ENCODE results near the gene RAI1. TPM values are rescaled to one million over a fixed set of nuclear protein-coding genes. Genes with fewer than 3 reads are reported as not detected.
A peak's percentile ranks its signal among the peaks of the same experiment; 100 is the strongest.

Gene RAI1
- total RNA-seq, 2 donors from 2014 or later = 25.6 to 36.5 TPM

DNA sequence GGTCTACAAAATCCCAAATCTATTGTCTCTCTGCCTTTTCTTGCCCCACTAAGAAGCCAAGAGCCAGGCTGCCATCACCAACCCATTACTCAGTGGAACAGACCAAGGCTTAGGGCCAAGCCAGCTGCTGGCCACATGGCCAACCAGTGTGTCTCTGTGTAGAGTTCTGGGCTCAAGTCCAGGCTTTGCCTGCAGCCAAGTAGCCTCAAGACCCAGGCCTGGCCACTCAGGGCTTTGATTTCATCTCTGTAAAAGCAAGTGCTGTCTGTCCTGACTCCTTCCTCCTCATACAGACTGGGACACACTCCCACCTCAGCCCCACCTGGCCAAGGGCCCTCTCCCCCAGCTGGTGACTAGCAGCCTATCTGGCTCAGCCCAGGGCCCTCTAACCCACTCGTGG, 140.9 kb downstream of the RAI1 start:
- intact Hi-C loops (cut with DNase I) = no loop called here
- DNase-seq (ENCODE audit: low spot score) = peak; percentile 91

DNA sequence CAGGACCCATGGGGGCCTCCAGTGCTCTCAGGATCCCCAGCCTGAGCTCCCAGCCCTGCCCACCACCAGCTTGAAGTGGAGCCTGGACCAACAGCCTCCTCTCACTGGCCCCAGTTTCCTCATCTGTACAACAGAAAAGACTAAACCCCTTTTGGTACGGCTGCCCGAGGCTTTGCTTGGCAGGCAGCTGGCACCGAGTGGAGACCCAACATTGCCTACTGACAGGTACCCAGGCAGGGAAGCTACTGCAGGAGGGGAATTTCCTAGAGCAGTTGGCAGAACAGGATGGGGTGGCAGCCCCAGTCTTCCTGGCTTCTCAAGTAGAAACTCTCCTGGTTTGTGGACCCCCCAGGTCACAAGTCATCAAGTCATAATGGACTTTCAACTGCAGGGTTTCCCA, 141.4 kb downstream of the RAI1 start:
- intact Hi-C loops (cut with DNase I) = no loop called here
- no peak for DNase-seq (ENCODE audit: low spot score)

DNA sequence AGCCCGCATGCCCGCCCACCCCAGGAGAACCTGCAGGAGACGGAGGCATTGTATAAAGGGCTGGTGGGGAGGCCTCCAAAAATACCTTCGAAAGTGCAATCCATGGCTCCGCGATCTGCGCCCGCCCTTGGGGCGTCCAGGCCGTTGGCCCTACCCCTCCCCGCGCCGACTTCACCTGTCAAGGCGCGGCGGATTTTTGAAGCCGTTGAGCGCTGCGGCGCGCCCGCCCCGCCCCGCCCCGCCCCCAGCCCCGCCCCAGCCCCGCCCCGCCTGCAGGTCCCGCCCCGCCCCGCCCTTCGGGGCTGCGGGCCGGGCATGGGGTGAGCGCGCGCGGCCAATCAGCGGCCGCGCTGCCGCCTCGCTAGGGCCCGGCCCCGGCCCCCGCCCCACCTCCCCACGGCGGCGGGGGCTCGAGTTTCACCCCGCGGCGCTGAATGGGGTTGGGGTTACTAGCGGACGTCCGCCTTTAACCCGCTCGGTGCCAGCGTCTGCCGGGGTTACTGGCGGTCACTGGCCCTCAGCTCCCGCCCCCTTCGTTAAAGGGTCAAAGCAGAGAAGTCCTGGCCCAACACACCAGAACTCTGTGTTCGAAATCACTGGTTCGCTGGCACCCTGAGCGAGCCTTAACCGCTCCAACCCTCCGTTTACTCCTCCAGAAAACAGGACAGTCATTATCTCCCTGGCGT, 142.3 kb downstream of the RAI1 start:
- intact Hi-C loops (cut with DNase I) = no loop called here
- DNase-seq (ENCODE audit: low spot score) = peak; percentile 94

DNA sequence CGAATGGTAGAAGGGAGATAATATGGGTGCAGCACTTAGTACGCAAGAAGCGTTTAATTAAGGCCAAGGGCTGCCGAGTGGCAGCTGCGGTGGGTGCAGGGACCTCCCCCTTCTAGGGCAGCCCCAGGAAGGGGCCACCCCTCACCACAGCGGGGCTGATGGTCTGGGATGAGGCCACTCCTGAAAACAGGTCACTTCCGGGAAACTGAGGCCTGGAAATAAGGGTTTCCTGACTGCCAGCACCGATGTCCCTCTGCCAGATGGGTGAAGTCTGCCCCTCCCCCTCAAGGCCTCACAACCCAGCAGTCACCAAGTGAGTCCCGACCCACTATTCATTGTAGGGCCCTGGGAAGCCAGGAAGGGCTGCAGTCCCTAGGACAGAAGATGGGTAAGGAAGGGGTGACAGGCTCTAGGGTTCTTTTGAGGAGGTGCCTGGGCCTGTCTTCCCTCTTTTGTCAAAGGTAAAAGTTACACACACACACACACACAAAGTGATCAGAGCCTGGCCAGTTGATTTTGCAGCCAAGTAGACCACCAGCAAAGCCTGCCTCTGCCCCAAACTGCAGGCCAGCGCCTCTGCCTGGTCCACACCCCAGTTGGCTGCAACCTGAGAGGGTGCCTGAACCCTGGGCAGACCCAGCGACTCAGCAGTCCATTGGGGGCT, 143.0 kb downstream of the RAI1 start:
- intact Hi-C loops (cut with DNase I) = no loop called here
- no peak for DNase-seq (ENCODE audit: low spot score)

DNA sequence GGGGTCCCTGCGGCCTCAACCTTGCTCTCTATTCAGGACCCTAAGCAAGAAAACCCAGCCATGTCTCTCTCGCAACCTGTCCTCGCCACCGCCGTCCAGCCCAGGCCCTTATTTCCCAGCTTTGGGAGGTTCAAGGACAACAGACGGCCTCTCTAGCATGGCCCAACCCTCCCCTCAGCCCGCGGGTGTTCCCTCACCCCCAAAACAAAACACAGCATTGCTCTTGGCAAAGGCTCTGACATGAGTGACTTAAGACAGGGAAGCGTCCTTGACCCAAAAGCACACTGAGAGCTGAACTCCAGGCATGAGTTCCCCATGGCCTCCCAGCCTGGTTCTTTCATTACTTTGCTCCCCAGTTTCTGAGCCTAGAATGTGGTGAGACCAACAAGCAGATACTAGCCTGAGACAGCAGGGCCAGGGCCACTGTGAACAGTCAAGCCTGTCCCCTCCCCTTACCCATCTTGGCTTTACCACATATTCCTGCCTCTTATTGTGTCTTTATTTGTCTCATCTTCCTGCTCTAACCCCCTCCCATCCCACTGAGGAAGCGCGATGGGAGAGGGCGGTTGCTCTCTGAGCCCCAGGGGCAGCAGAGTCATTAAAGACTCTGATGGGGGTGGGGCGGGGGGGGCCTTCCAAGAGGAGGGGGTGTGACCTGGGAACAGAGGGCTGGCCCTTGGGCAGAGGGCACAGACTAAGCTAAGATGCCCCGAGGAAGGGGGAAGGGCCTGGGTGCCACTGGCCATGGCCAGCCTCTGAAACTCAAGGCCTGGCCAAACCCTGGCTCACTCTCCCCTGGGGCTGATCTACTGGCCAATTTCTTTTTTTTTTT, 143.7 kb downstream of the RAI1 start:
- DNase-seq (ENCODE audit: low spot score) = no peak

DNA sequence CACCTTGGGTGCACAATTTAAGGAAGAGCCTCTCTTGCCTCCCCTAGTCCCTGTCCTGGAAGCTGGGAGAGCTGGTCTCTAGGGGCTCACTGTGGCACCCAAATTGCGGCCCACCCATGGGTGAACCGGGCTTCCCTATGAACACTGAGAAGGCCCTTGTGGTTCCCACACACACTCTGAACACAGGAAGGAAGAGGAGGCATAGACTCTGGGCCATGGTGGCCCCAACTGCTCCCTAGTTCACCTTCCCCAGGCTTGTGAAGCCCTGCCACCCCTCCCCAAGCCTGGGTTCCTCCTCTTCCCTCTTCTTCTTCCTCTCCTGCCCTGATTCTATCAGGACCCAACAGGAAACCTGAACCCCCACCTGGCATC, 145.1 kb downstream of the RAI1 start:
- no peak for DNase-seq (ENCODE audit: low spot score)
- intact Hi-C loops (cut with DNase I) = no loop called here

More for the DNA sequence above, 143.7 kb downstream of the RAI1 start:
- intact Hi-C loops (cut with DNase I) = no loop called here

DNA sequence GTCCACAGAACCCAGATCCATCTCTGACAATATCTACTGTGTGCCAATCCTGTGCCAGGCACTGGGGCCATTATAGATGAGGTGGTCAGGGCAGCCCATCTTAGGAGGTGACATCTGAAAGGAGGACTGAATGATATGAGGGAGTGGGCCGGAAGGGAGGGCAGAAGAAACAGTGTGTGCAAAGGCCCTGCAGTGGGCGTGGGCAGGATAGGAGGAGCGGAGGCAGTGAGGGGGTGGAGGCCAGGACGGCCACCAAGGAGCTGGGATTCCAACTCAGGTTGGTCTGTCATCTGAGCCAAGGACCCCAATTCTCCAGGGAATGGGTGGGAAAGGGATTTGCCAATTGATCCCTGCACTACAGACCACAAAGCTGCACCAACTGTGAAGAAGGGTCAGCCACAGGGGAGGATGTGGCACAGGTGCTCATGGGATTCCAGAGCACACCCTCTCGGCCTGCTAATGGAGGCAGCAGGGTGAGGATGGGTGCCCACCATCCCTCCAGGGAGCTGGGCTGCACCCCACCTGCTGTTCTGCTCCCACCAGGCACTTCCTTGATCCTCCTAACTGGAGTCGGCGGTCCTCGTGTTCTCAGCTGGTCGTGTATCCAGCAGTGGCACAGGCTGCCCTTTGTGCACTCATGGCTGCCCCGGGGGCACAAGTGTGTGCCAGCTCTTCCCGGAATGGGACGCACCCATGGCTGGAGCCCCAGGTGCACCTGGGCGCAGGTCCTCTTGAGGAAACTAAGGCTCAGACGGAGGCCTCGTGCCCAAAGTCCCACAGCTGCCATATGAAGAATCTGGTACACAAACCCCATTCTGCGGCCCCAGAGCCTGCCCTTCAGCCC, 145.9 kb downstream of the RAI1 start:
- DNase-seq (ENCODE audit: low spot score) = no peak
- intact Hi-C loops (cut with DNase I) = no loop called here

DNA sequence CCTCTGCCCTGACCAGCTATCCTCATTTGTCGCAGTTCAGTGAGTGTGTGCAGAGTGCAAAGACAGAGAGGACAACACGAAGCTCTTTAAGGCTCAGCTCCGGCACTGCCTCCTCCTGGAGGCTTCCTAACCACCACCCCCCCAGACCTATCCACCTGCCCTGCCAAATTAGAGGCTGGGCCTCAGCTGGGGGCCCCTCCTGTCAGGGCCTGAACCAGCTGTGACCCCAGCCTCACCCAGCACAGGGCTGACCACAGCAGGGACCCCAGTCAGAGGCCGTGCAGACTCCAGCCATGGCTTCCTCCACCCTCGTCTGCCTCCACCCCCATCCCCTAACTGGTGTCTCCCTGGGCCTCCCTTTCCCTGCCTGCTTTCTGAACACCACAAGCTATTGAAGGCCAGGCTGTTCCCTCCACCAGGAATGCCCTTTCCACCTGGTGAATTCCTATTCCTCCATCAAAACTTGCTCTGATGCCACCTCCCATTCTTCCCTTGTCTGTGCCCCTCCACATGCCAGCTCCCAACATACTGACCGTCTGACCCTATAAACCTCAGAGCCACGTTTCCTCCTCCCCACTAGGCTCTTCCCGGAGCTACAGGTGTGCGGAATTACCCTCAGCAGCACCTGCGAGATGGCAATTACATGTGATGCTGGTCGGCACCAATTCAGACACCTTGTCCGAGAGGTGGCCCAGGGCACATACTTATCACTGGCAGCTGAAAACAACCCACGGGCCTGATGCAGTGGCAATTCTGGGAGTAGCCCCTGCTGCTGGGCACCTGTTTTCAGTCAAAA, 146.8 kb downstream of the RAI1 start:
- intact Hi-C loops (cut with DNase I) = no loop called here
- no peak for DNase-seq (ENCODE audit: low spot score)

DNA sequence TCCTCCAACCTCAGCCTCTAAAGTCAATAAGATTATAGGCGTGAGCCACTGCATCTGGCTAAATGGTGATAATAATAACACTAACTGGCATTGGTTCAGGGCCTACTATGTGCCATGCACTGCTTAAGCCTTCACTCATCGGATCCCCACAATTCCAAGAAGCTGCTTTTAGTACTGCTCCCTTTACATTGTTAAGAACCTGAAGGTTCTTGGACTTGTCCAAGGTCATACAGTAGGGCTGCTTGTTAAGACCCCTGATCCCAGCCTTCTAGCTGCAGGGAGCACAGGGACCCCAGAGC, 149.0 kb downstream of the RAI1 start:
- intact Hi-C loops (cut with DNase I) = no loop called here
- DNase-seq (ENCODE audit: low spot score) = no peak

DNA sequence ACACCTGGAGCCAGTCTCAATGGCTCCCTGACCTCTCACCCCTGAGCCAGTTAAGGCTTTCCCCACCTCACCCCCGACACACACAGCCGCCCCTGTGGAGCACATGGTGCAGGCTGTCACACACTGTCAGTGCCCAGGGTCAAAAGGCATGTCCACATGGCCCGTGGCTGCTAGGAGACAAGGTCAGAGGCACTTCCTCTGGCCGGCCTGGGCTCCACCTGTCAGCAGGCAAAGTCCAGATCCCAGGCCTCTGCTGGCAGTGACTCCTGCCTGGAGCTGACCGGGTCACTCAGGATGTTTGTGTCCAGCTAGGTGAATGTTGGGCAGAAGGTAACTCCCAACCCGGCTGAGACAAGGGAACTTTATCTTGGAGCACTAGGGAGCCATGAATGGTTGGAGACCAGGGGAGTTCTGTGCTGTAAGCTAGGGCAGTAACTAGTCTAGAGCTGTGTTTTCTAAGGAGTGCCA, 149.5 kb downstream of the RAI1 start:
- no peak for DNase-seq (ENCODE audit: low spot score)
- intact Hi-C loops (cut with DNase I) = no loop called here

DNA sequence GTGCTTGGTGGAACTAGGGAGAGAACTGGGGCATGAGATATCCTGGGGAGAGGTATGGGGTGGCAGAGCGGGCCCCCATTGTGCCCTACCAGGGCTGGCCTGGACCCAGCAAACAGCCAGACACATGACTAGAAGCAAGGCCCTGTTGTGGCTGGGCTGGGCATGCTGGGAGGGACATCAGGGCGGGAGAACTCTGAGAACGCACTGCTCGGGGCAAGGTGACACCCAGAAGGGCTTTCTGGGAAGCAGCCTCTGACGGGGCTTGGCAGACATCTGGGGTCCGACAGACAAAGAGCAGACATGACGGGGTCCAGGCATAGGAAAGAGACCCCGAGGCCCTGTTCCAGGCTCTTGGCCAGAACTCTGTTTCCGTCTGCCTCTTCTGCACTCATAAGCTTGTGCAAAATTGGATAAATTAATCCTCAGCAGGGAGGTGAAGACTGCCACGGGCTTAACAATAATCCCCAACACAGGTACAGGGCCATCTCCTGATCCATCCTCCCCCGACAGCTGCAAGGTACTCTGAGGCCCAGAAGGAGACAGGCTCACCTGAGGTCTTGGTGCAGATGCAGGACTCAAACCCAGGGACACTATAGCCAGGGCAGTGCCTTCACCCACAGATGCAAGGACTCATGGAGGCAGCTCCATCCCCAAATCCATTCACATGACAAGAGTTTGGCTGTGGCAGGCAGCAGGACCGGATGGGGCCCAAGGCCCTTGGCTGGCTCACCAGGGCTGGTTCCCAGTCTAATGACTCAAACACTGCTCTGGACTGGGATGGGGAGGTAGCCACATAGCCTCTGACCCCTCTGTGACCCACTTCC, 150.2 kb downstream of the RAI1 start:
- DNase-seq (ENCODE audit: low spot score) = no peak
- intact Hi-C loops (cut with DNase I) = no loop called here

DNA sequence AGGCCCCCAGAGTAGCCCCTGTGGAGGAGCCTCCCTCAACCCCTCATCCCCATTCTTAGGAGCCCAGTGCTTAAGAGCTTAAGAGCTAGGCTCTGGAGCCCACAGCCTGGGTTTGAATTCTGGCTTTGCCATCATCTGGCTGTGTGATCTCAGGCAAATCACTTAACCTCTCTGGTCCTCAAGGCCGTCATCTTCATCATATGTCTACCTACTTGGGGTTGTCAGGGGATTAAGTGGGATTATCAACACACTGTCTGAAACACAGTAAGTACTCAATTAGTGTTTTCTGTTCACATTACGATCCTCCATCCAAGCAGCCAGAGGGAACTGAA, 150.7 kb downstream of the RAI1 start:
- no peak for DNase-seq (ENCODE audit: low spot score)
- intact Hi-C loops (cut with DNase I) = no loop called here

DNA sequence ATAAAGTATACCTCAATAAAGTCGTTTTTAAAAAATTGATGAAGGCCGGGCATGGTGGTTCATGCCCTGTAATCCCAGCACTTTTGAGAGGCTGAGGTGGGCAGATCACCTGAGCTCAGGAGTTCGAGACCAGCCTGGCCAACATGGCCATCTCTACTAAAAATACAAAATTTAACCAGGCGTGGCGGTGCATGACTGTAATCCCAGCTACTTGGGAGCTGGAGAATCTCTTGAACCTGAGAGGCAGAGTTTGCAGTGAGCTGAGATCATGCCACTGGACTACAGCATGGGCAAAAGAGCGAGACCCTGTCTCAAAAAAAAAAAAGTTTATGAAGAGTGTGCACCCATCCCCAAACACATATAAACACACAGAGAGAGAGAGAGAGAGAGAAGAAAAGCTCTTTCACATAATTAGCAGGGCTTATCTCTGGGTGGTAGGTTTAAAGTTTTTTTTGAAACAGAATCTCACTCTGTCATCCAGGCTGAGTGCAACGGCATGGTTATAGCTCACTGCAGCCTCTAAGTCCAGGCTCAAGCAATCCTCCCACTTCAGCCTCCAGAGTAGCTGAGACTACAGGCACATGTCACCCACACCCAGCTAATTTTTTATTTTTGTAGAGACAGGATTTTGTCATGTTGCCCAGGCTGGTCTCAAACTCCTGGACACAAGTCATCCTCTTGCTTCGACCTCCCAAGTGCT, 152.6 kb downstream of the RAI1 start:
- intact Hi-C loops (cut with DNase I) = no loop called here
- no peak for DNase-seq (ENCODE audit: low spot score)

DNA sequence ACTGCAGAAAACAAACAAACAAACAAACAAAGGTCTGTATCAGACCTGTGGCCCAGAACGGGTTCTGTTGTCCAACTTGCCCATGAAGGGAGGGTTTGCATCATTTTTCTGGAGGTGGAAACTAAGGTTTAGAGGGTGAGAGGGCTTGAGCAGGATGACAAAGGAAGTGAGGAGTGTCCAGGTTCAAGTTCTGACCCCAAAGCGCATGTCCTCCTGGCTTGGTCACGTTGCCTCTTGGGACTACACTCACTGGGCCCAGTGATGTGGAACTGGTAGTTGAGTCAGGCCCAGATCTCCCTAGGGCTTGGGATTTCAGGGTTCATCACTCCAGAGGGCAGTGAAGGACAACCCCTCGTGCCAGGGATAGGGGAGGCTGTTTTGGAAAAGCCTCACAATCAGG, 153.7 kb downstream of the RAI1 start:
- intact Hi-C loops (cut with DNase I) = no loop called here
- DNase-seq (ENCODE audit: low spot score) = no peak

DNA sequence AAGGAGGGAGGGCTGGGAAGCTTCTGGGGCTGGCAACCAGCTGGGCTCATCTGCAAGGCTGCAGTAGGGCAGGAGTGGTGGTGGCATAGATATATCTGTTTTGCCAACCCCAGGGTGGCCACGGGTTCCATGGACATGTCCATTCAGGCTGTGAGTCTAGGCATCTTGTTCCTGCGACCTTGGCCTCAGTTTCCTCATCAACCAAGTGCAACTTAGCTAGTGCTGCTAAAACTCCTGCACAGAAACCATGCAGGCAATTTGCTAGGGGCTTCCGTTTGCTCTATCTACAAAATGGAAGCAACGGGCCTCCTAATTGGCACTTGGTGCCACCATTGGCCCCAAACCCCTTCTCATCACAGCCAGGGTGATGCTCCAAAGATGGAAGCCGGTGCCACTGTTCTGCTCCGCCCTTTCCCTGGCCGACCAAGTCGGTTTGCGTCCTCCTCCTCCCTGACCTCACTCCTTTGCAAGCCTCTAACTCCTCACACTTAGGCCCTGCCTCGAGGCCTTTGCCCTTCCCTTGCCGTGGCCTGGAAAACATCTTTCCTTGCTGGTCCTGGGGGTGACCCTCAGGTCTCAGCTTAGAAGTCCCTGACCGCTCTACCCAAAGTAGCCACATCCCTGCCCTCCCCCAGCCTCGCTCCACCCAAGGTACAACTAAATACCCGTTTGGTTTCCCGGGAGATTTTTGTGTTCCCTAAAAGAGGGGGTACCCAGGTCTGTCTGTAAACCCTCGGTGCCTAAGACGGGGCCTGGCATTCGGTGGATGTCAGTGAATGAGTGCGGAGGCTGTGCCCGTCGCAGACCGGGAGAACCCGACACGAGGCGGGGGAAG, 154.4 kb downstream of the RAI1 start:
- intact Hi-C loops (cut with DNase I) = no loop called here
- no peak for DNase-seq (ENCODE audit: low spot score)

DNA sequence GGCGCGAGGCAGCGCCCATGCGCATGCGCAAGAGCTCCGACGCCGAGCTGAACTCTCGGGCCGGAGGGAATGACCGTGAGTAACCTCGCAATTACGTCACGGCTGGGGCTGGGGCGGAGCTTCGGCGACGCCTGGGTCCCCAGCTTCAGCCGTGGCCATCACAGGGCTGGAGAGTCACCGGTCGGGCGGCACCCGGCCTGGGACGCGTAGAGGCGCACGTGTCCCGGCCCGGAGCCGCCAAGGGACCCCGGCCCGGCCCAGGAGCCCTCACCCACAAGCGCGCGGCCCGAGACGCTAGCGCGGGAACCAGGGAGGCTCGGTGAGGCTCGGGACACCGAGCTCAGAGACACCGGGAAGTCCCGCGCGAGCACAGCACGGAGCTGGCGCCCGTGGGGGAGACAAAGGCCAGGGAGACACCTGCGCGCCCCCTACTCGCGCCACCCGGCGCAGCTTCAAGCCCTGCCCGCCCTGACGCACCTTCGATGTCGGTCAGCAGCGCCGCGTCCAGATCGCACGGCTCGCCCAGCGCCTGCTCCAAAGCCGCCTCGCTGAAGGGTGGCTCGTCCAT, 155.1 kb downstream of the RAI1 start:
- intact Hi-C loops (cut with DNase I) = no loop called here
- peak; percentile 99 for DNase-seq (ENCODE audit: low spot score)

Measured in posterior vena cava (tissue), 2 donors.